HEK293T (cell line): Measurements from ENCODE around the gene PXMP2.

Source experiments
- BHLHE40 ChIP-seq: fragments of 450-650 bp; IDR thresholded peaks from 2 replicates; pipeline ENCODE4 v1.6.1; 2016; ENCODE audit warnings: mild to moderate bottlenecking, moderate library complexity, borderline replicate concordance
- ELF4 ChIP-seq: fragments of 450-650 bp; IDR thresholded peaks from 2 replicates; pipeline ENCODE4 v1.6.1; 2017; ENCODE audit warnings: antibody characterized with exemption
- NFRKB ChIP-seq: fragments of 450-650 bp; IDR thresholded peaks from 2 replicates; pipeline ENCODE4 v1.6.1; 2016; ENCODE audit warnings: mild to moderate bottlenecking, moderate library complexity
- SP1 ChIP-seq: fragments of 450-650 bp; IDR thresholded peaks from 2 replicates; pipeline ENCODE4 v1.6.1; 2017

DNA sequence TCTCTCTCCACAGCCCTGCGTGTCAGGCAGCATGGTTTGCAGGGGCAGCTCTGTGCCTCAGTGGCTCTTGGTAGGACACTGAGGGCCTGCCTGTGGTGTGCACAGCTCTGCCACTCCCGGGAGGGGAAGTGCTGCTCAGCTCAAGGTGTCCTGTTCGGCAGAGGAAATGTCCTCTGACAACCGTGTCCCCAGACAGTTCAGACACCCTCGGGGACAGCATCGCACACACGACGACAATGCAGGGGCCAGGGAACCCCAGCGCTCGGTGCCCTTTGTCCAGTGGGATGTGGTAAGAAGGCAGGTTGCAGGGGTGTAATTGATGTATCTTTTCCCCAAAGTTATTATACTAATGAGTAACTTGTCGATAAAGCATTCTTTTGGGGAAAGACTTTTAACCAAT is 60.0 kb downstream of the PXMP2 start:
- no peak for TF ChIP-seq ELF4
- TF ChIP-seq NFRKB = no peak
- TF ChIP-seq SP1 = no peak
- TF ChIP-seq BHLHE40 = no peak
